ENCODE results near the gene SGCA. TPM values are rescaled to one million over a fixed set of nuclear protein-coding genes. Genes with fewer than 3 reads are reported as not detected.

Gene SGCA
- total RNA-seq, 1 experiment from 2014 or later: not detected

DNA sequence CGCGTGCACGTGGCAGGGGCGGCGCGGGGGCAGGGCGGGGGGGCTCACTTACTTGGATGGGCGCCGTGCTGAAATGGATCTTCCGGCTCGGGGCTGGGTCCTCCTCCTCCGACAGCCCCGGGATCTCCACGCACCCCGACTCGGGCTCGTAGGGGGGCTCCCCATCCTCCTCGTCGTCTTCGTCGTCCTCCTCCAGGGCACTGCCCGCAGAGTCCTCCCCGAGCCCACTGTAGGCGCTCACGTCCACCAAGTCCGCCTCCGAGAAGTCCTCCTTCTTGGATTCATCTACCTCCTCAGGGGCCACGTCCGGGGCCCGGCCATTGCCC lies 16.8 kb upstream of the SGCA start:
- Histone ChIP-seq H3K4me2 (ENCODE audit: low read length) (peak overlapping the region; percentile 99), H3K27me3 (ENCODE audit: low read length) (no peaks in the 10 kb centered on the region), H4K20me1 (ENCODE audit: low read length) (peaks cover 38% of the 10 kb centered on the region), H2AFZ (ENCODE audit: low read length) (peak overlapping the region; percentile 64), H3K79me2 (ENCODE audit: low read length) (peaks cover 59% of the 10 kb centered on the region), H3K9me3 (ENCODE audit: low read length) (no peaks in the 10 kb centered on the region), H3K27ac (ENCODE audit: low read length) (peak overlapping the region; percentile 53), H3K9me2 (replicated peaks; ENCODE audit: low read length) (no peaks in the 10 kb centered on the region), H3F3A (ENCODE audit: low read length, unreplicated experiment) (no peaks in the 10 kb centered on the region), H3K4me1 (ENCODE audit: insufficient read depth, low read length) (peaks cover 39% of the 10 kb centered on the region), H3K36me3 (ENCODE audit: low read depth, low read length) (peaks cover 11% of the 10 kb centered on the region; the same call in 1 of the 2 replicates), H3K9ac (ENCODE audit: low read length) (peak overlapping the region; percentile 87), H3K4me3 (ENCODE audit: low read length) (peak overlapping the region; percentile 90)
- no TSS peak for BruUV-seq (replicated peaks)
- TF ChIP-seq EZH2 (IDR thresholded peaks at IDR 0.05; ENCODE audit: low read length, unreplicated experiment): no peak
- TF ChIP-seq, protein P1, sequence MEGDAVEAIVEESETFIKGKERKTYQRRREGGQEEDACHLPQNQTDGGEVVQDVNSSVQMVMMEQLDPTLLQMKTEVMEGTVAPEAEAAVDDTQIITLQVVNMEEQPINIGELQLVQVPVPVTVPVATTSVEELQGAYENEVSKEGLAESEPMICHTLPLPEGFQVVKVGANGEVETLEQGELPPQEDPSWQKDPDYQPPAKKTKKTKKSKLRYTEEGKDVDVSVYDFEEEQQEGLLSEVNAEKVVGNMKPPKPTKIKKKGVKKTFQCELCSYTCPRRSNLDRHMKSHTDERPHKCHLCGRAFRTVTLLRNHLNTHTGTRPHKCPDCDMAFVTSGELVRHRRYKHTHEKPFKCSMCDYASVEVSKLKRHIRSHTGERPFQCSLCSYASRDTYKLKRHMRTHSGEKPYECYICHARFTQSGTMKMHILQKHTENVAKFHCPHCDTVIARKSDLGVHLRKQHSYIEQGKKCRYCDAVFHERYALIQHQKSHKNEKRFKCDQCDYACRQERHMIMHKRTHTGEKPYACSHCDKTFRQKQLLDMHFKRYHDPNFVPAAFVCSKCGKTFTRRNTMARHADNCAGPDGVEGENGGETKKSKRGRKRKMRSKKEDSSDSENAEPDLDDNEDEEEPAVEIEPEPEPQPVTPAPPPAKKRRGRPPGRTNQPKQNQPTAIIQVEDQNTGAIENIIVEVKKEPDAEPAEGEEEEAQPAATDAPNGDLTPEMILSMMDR (conservative IDR thresholded peaks at IDR 0.05; ENCODE audit: low read depth, low read length): no peak
- no peak for TF ChIP-seq EZH2phosphoT487 (IDR thresholded peaks at IDR 0.05; ENCODE audit: borderline replicate concordance, low read length)
- ATAC-seq (no peak), DNase-seq (no peak)
- ChIA-PET CTCF (interaction anchor here (0.8 to 1.4 kb wide), 2 partner anchors 51 to 54 kb away, joined by 4 to 13 read pairs; no protein-coding TSS in a partner anchor), POLR2A (ENCODE audit: unreplicated experiment) (no interaction called here)
- intact Hi-C loops (cut with micrococcal nuclease): no loop called here

GRCh38 chr17:50149417-50150353 lies 16.1 kb upstream of the SGCA start:
- peaks cover 38% of the 10 kb centered on the region for H4K20me1 ChIP-seq (ENCODE audit: low read length)
- no peaks in the 10 kb centered on the region for H3F3A ChIP-seq (ENCODE audit: low read length, unreplicated experiment)
- H3K4me1 ChIP-seq (ENCODE audit: insufficient read depth, low read length): peaks cover 45% of the 10 kb centered on the region
- peak overlapping the region; percentile 90 for H3K4me3 ChIP-seq (ENCODE audit: low read length)
- POLR2A ChIA-PET (ENCODE audit: unreplicated experiment): interaction anchor here (0.6 kb wide), 1 partner anchor 955 kb away, joined by 4 read pairs; no protein-coding TSS in a partner anchor
- no peaks in the 10 kb centered on the region for H3K9me3 ChIP-seq (ENCODE audit: low read length)
- BruUV-seq (replicated peaks): no TSS peak
- no peaks in the 10 kb centered on the region for H3K9me2 ChIP-seq (replicated peaks; ENCODE audit: low read length)
- peak overlapping the region; percentile 64 for H2AFZ ChIP-seq (ENCODE audit: low read length)
- ATAC-seq (peak; percentile 0), DNase-seq (peak; percentile 70)
- peak overlapping the region; percentile 53 for H3K27ac ChIP-seq (ENCODE audit: low read length)
- TF ChIP-seq EZH2 (IDR thresholded peaks at IDR 0.05; ENCODE audit: low read length, unreplicated experiment) (no peak), EZH2phosphoT487 (IDR thresholded peaks at IDR 0.05; ENCODE audit: borderline replicate concordance, low read length) (no peak)
- TF ChIP-seq, protein P1 (conservative IDR thresholded peaks at IDR 0.05; ENCODE audit: low read depth, low read length): no peak
- CTCF ChIA-PET: interaction anchor here (0.8 to 1.4 kb wide), 3 partner anchors 32 to 55 kb away, joined by 4 to 13 read pairs (median 5); no protein-coding TSS in a partner anchor
- H3K79me2 ChIP-seq (ENCODE audit: low read length): peaks cover 59% of the 10 kb centered on the region
- peak overlapping the region; percentile 87 for H3K9ac ChIP-seq (ENCODE audit: low read length)
- H3K4me2 ChIP-seq (ENCODE audit: low read length): peak overlapping the region; percentile 99
- H3K27me3 ChIP-seq (ENCODE audit: low read length): no peaks in the 10 kb centered on the region
- peaks cover 6% of the 10 kb centered on the region; the same call in 1 of the 2 replicates for H3K36me3 ChIP-seq (ENCODE audit: low read depth, low read length)
- intact Hi-C loops (cut with micrococcal nuclease): loop anchor here (2.0 to 5.0 kb wide), 2 partner anchors 55 to 122 kb away; partner anchors contain the start of gene PDK2
